HCT116 (cell line): ENCODE results near the gene SHANK1. TPM values are rescaled to one million over a fixed set of nuclear protein-coding genes. Genes with fewer than 3 reads are reported as not detected.

ENCODE experiments used
- ATAC-seq: fragments of 200-7000 bp; cut with Tn5 transposase; 2 replicates; pipeline ENCODE4 v1.9.1; 2020; ENCODE audit warnings: mild to moderate bottlenecking, moderate library complexity
- BruUV-seq: library from RNA; stranded (reverse); fragments of 400-500 nt; replicated peaks from 2 replicates; lab custom pipeline; 2021; lab: Mats Ljungman, UMichigan
- CTCF ChIA-PET: fragments of 300-600 bp; sonication (Branson Sonifier 250); formaldehyde crosslinking; loops from one replicate; lab custom pipeline; 2021; ENCODE audit warnings: antibody characterized with exemption; lab: Charles Lee
- POLR2A ChIA-PET: fragments of 300-600, 350-600 bp; sonication (Branson Sonifier 250); formaldehyde crosslinking; loops from one replicate; lab custom pipeline; 2021; ENCODE audit warnings: antibody characterized with exemption; lab: Charles Lee
- RAD21 ChIA-PET, 2 experiments: fragments of 300-600 bp; sonication (Branson Sonifier 250); formaldehyde crosslinking; loops; one replicate each; lab custom pipeline; 2023; ENCODE audit warnings: low total read pairs in 2 of 2; ENCODE audit not compliant: uncharacterized antibody in 2 of 2, unreplicated experiment in 2 of 2, low non-redundant PET in 1 of 2; lab: Charles Lee
- DNase-seq: peaks from one replicate; pipeline ENCODE4 v3.0.0-alpha.2; 2010; ENCODE audit warnings: low read depth, low spot score
- H2AFZ ChIP-seq: fragments of 200-600 bp; shearing (Covaris generic), sonication (generic); 2 replicates; pipeline ENCODE4 v1.6.1; 2017; ENCODE audit warnings: low read depth, mixed run types, mixed read lengths, antibody characterized with exemption, low read length; ENCODE audit not compliant: poor library complexity, severe bottlenecking
- H3K27ac ChIP-seq: 2 replicates; pipeline ENCODE4 v1.5.1; 2012; ENCODE audit warnings: low read depth, low read length
- H3K27me3 ChIP-seq: fragments of 200-600 bp; sonication (generic); 2 replicates; pipeline ENCODE4 v1.6.1; 2016; ENCODE audit warnings: mixed run types, low read length, mixed read lengths; ENCODE audit not compliant: insufficient read depth
- H3K36me3 ChIP-seq, 2 experiments: fragments of 200-500 bp in 1 of 2; fragments of 200-600 bp in 1 of 2; sonication (Bioruptor generic) in 1 of 2; sonication (generic) in 1 of 2; 2 replicates each; pipeline versions ENCODE4 v1.5.1 to v1.6.1; 2014 to 2016; ENCODE audit warnings: low read length in 2 of 2, inconsistent platforms in 1 of 2, mixed read lengths in 1 of 2, mixed run types in 1 of 2; ENCODE audit not compliant: insufficient read depth in 2 of 2, control insufficient read depth in 1 of 2
- H3K4me1 ChIP-seq, 2 experiments: fragments of 200-600 bp in 1 of 2; sonication (generic) in 1 of 2; 2 replicates each; pipeline versions ENCODE4 v1.5.1 to v1.6.1; 2012 to 2017; ENCODE audit warnings: low read length in 2 of 2, inconsistent platforms in 1 of 2, mild to moderate bottlenecking in 1 of 2, mixed read lengths in 1 of 2, mixed run types in 1 of 2, moderate library complexity in 1 of 2; ENCODE audit not compliant: insufficient read depth in 2 of 2, control insufficient read depth in 1 of 2
- H3K4me2 ChIP-seq: fragments of 200-600 bp; sonication (generic); 2 replicates; pipeline ENCODE4 v1.6.1; 2017; ENCODE audit warnings: mixed run types, low read length, mixed read lengths
- H3K4me3 ChIP-seq, 2 experiments: fragments of 200-600 bp in 1 of 2; sonication (generic) in 1 of 2; replicated peaks in 1 of 2; 2 replicates each; pipeline ENCODE4 v1.5.1; 2011 to 2016; ENCODE audit warnings: low read length in 2 of 2, control low read depth in 1 of 2, low read depth in 1 of 2, mild to moderate bottlenecking in 1 of 2, mixed read lengths in 1 of 2, mixed run types in 1 of 2
- H3K79me2 ChIP-seq: fragments of 200-600 bp; sonication (generic); 2 replicates; pipeline ENCODE4 v1.6.1; 2017; ENCODE audit warnings: mild to moderate bottlenecking, mixed run types, low read length, moderate library complexity, mixed read lengths; ENCODE audit not compliant: insufficient read depth
- H3K9ac ChIP-seq: fragments of 200-600 bp; sonication (generic); 2 replicates; pipeline ENCODE4 v1.6.1; 2016; ENCODE audit warnings: low read length, mixed read lengths
- H3K9me2 ChIP-seq: fragments of 200-600 bp; sonication (generic), shearing (Covaris generic); 2 replicates; pipeline ENCODE4 v1.6.1; 2017; ENCODE audit warnings: mixed run types, mild to moderate bottlenecking, moderate library complexity; ENCODE audit not compliant: insufficient read depth
- H3K9me3 ChIP-seq, 2 experiments: fragments of 200-500 bp in 1 of 2; fragments of 200-600 bp in 1 of 2; sonication (Bioruptor generic) in 1 of 2; sonication (generic) in 1 of 2; 2 replicates each; pipeline ENCODE4 v1.6.1; 2014 to 2017; ENCODE audit warnings: low read length in 2 of 2, mixed read lengths in 2 of 2, inconsistent platforms in 1 of 2, low read depth in 1 of 2, mild to moderate bottlenecking in 1 of 2, mixed run types in 1 of 2, moderate library complexity in 1 of 2; ENCODE audit not compliant: control insufficient read depth in 1 of 2, insufficient read depth in 1 of 2
- H4K20me1 ChIP-seq: fragments of 200-600 bp; sonication (generic), shearing (Covaris generic); 2 replicates; pipeline ENCODE4 v1.6.1; 2017; ENCODE audit warnings: mixed run types, mild to moderate bottlenecking, moderate library complexity; ENCODE audit not compliant: insufficient read depth
- ATF3 ChIP-seq: IDR thresholded peaks from 2 replicates; pipeline ENCODE4 v1.6.1; 2012
- CBX3 ChIP-seq: IDR thresholded peaks from 2 replicates; pipeline ENCODE4 v1.6.1; 2012; ENCODE audit warnings: low read depth
- CEBPB ChIP-seq: IDR thresholded peaks from 2 replicates; pipeline ENCODE4 v1.6.1; 2012; ENCODE audit warnings: low read depth
- EGR1 ChIP-seq: IDR thresholded peaks from 2 replicates; pipeline ENCODE4 v1.6.1; 2012; ENCODE audit warnings: low read depth
- ELF1 ChIP-seq: IDR thresholded peaks from 2 replicates; pipeline ENCODE4 v1.6.1; 2012; ENCODE audit warnings: low read depth, borderline replicate concordance
- EZH2 ChIP-seq: fragments of 200-600 bp; sonication (generic); IDR thresholded peaks from 2 replicates; pipeline ENCODE4 v1.6.1; 2017; ENCODE audit warnings: antibody characterized with exemption, mixed run types
- EZH2phosphoT487 ChIP-seq: fragments of 200-600 bp; IDR thresholded peaks from 2 replicates; pipeline ENCODE4 v1.6.1; 2018; ENCODE audit warnings: antibody characterized with exemption, borderline replicate concordance
- JUND ChIP-seq: IDR thresholded peaks from 2 replicates; pipeline ENCODE4 v1.6.1; 2012
- MAX ChIP-seq: IDR thresholded peaks from 2 replicates; pipeline ENCODE4 v1.6.1; 2012
- POLR2A ChIP-seq: IDR thresholded peaks from 2 replicates; pipeline ENCODE4 v1.7.0; 2011; ENCODE audit warnings: borderline replicate concordance; ENCODE audit not compliant: insufficient read depth, insufficient read length; ENCODE audit errors: extremely low read depth
- POLR2AphosphoS5 ChIP-seq: IDR thresholded peaks from 2 replicates; pipeline ENCODE4 v1.6.1; 2011; ENCODE audit warnings: mild to moderate bottlenecking, low read depth, low read length, moderate library complexity
- RAD21 ChIP-seq: IDR thresholded peaks from 2 replicates; pipeline ENCODE4 v1.6.1; 2012; ENCODE audit warnings: low read depth, mild to moderate bottlenecking
- SIN3A ChIP-seq: IDR thresholded peaks from 2 replicates; pipeline ENCODE4 v1.6.1; 2012; ENCODE audit warnings: low read depth
- SP1 ChIP-seq: IDR thresholded peaks from 2 replicates; pipeline ENCODE4 v1.6.1; 2012; ENCODE audit warnings: low read depth
- SRF ChIP-seq: IDR thresholded peaks from 2 replicates; pipeline ENCODE4 v1.6.1; 2012; ENCODE audit warnings: low read depth
- TCF7L2 ChIP-seq: IDR thresholded peaks from 2 replicates; pipeline ENCODE4 v1.7.0; 2011; ENCODE audit warnings: borderline replicate concordance, inconsistent platforms; ENCODE audit not compliant: insufficient read depth, insufficient read length; ENCODE audit errors: extremely low read depth
- YY1 ChIP-seq: IDR thresholded peaks from 2 replicates; pipeline ENCODE4 v1.6.1; 2011; ENCODE audit warnings: low read length, low read depth, moderate library complexity, mild to moderate bottlenecking; ENCODE audit not compliant: insufficient replicate concordance; ENCODE audit errors: extremely low read depth
- ZBTB33 ChIP-seq: IDR thresholded peaks from 2 replicates; pipeline ENCODE4 v1.6.1; 2011; ENCODE audit warnings: mild to moderate bottlenecking, low read length, moderate library complexity; ENCODE audit not compliant: insufficient replicate concordance; ENCODE audit errors: extremely low read depth
- ZFX ChIP-seq: fragments of 450-650 bp; IDR thresholded peaks from 2 replicates; pipeline ENCODE4 v1.6.1; 2017
- ZNF274 ChIP-seq: fragments of 200-500 bp; sonication (Bioruptor generic); IDR thresholded peaks from 2 replicates; pipeline ENCODE4 v1.6.1; 2014; ENCODE audit warnings: mild to moderate bottlenecking, low read depth, low read length, inconsistent platforms
- intact Hi-C: fragments of 100-400 bp; cut with micrococcal nuclease; formaldehyde crosslinking; loops from 2 replicates; pipeline ENCODE4 v1.10.0; 2022
- total RNA-seq: library from RNA; stranded (reverse); gene quantifications from one replicate; pipeline ENCODE4 v1.2.1, GENCODE V29; 2021; ENCODE audit not compliant: unreplicated experiment

Gene SHANK1
- total RNA-seq, 1 experiment from 2014 or later: 3.0 TPM

- DNase-seq (no peak), ATAC-seq (no peak)
- TF ChIP-seq MAX: no peak
- TF ChIP-seq SP1: no peak
- TF ChIP-seq EZH2: no peak
- no peak for TF ChIP-seq YY1
- no peak for TF ChIP-seq POLR2AphosphoS5
- TF ChIP-seq ZBTB33: no peak
- TF ChIP-seq EGR1: no peak
- TF ChIP-seq SIN3A: no peak
- TF ChIP-seq POLR2A: no peak
- TF ChIP-seq ZNF274: no peak
- TF ChIP-seq ELF1: no peak
- no peak for TF ChIP-seq RAD21
- TF ChIP-seq JUND: no peak
- no peak for TF ChIP-seq CBX3
- no peak for TF ChIP-seq SRF
- TF ChIP-seq ATF3: no peak
- TF ChIP-seq EZH2phosphoT487: no peak
- no peak for TF ChIP-seq CEBPB
- no peak for TF ChIP-seq TCF7L2
- TF ChIP-seq ZFX: no peak
- no peaks in the 10 kb centered on the region for H3K79me2 ChIP-seq
- H2AFZ ChIP-seq: no peak overlapping the region
- no peak overlapping the region for H3K4me2 ChIP-seq
- ChIA-PET CTCF (no interaction called here), POLR2A (no interaction called here), RAD21 (no interaction called here)
- H4K20me1 ChIP-seq: no peaks in the 10 kb centered on the region
- H3K27me3 ChIP-seq: peaks cover 20% of the 10 kb centered on the region; the same call in 1 of the 2 replicates
- no peak overlapping the region for H3K9ac ChIP-seq
- H3K4me3 ChIP-seq: no peak overlapping the region
- no peaks in the 10 kb centered on the region for H3K36me3 ChIP-seq
- H3K9me2 ChIP-seq: no peaks in the 10 kb centered on the region
- intact Hi-C loops: no loop called here
- H3K9me3 ChIP-seq: no peaks in the 10 kb centered on the region
- H3K4me1 ChIP-seq: no peaks in the 10 kb centered on the region
- no TSS peak for BruUV-seq
- H3K27ac ChIP-seq: no peak overlapping the region
Observed at GRCh38 chr19:50693064-50693975, 26.3 kb downstream of the SHANK1 start.
